GM15510 (cell line): Measurements from ENCODE around the gene MYL10.

ENCODE experiments used
- POLR2A ChIP-seq: IDR thresholded peaks from 3 replicates; pipeline ENCODE4 v1.6.1; 2011; ENCODE audit warnings: borderline replicate concordance; ENCODE audit not compliant: insufficient read length; ENCODE audit errors: extremely low read depth

The MYL10 gene

DNA sequence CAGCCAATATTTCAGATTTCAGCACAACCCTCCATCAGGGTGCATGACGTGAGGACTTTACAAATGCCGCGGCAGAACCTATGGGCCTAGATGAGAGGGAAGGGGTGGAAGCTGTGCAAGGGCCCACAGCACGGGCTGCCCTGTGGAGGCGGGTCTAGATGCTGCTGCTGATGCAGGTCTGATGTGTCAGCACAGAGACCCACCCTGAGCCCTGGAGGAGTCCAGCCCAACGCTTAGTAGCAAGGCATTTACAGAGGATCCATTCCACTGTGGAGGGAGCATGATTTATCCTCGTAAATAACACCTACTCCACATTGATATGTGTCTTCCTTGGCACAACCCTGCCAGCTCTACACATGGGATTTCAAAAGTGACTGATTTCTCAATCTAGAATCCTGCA is 48.5 kb downstream of the MYL10 start:
- TF ChIP-seq POLR2A, result no peak

DNA sequence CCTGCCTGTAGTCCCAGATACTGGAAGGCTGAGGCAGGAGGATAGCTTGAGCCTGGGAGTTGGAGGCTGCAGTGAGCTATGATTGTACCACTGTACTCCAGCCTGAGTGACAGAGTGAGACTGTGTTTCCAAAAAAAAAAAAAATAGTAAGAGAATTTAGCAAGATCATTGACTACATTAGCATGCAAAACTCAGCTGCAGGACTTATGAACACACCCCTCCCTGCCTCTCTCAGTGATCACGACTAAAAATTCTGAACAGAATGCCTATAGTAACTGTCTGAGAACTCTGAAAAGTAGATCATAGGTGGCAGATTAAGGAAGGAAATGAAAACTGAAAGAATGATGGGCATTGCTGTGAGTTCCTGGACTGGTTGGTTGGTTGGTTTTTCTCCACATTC is 50.5 kb downstream of the MYL10 start:
- TF ChIP-seq POLR2A, result no peak

DNA sequence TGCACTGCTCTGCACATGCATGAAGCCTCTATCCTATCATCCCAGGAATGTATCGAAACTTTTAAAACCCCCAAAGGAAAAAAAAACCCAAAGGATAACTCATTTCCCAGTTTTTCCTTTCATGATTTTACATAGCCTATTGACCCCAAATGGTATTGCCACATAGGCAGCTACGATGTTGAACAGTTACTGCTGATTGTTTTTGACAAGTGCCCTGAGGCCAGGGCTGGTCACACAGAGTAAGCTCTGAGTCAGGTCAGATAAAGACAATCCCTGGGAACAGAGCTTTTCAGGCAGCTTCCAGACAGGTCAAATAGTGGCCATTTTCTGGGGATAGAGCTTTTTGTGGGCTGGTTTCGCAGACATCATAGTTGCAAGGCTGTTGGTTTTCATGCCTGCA is 52.1 kb downstream of the MYL10 start:
- TF ChIP-seq POLR2A, result no peak

GRCh38 chr7:101575721-101576120 is 53.4 kb downstream of the MYL10 start:
- TF ChIP-seq POLR2A, result no peak

- TF ChIP-seq POLR2A, result no peak
These were observed 53.9 kb downstream of the MYL10 start for GRCh38 chr7:101575168-101575567.

GRCh38 chr7:101572156-101572555 is 56.9 kb downstream of the MYL10 start:
- TF ChIP-seq POLR2A, result no peak

DNA sequence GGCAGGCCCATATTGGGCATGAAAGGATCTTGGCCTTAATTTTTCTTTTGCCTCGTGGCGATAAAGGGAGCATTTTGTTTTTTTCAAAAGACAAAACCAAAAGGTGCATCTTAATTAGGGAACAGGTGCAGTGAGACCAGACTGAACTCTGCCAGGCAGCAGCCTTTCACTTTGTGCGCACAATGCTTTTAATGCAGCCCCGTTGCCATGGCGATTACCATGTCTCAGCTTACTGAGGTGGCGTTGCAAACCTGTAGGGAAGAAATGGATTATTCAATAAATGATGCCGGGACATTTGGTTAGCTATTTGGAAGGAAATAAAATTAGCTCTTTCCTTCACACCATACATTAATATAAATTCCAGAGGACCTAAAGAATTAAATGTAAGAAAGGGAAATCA is 61.9 kb downstream of the MYL10 start:
- no peak for TF ChIP-seq POLR2A

DNA sequence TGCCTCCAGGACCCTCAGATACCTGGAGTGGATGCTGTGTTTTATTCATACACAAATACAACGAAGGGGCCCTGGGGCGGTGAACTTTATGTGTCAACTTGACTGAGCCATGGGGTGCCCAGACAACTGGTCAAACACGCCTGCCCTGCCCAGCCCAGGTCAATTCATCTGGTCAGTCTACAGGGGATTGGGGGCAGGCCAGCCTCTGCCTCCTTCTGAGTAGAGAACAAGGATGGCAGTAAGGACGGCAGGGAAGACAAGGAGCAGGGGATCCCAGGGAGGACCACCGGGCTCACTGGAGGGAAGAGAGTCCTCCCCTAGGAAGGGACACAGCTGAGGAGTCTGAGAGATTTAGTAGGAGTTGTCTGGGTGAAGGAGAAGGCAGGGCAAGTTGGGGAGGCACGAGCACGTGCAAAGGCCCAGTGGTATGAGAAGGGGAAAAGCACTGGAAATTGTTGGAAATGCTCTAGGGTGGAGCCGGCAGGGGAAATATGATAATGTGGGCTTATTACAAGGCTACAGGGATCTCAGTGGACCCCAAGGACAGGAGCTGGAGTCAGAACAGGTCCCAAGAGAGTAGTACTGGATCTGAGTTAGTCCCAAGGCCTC is 63.4 kb downstream of the MYL10 start:
- no peak for TF ChIP-seq POLR2A

- TF ChIP-seq POLR2A, result no peak
These were observed 64.3 kb downstream of the MYL10 start for GRCh38 chr7:101564778-101565211.

GRCh38 chr7:101563943-101564777 is 64.9 kb downstream of the MYL10 start:
- no peak for TF ChIP-seq POLR2A
